ENCODE data around the gene GYS1.
A peak's percentile ranks its signal among the peaks of the same experiment; 100 is the strongest.

The GYS1 gene

DNA sequence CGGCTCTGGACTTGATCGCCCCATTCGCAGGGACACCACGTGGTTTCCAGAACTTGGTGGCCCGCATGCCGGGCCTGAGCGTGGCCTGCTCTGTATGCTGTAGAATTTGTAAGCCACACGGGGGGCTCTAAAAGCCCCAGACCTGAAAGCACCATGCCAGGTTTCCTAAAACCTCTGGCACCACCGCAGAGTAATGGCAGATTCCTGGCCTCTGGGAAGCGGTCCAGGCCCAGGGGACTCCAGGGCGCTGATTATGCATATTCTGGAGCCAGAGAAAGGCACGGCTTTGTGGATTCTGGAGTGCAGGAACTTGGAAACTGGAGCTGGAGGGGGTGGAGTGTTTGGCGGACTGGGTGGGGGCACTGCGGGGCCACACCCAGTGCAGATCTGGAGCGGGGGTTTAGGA lies 24.3 kb downstream of the GYS1 start:
- H3K4me3 ChIP-seq (ENCODE audit: low read depth, low read length) = no peak overlapping the region
- TF ChIP-seq, protein P1, sequence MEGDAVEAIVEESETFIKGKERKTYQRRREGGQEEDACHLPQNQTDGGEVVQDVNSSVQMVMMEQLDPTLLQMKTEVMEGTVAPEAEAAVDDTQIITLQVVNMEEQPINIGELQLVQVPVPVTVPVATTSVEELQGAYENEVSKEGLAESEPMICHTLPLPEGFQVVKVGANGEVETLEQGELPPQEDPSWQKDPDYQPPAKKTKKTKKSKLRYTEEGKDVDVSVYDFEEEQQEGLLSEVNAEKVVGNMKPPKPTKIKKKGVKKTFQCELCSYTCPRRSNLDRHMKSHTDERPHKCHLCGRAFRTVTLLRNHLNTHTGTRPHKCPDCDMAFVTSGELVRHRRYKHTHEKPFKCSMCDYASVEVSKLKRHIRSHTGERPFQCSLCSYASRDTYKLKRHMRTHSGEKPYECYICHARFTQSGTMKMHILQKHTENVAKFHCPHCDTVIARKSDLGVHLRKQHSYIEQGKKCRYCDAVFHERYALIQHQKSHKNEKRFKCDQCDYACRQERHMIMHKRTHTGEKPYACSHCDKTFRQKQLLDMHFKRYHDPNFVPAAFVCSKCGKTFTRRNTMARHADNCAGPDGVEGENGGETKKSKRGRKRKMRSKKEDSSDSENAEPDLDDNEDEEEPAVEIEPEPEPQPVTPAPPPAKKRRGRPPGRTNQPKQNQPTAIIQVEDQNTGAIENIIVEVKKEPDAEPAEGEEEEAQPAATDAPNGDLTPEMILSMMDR (IDR thresholded peaks at IDR 0.05; ENCODE audit: low read depth, low read length, missing control alignments) = no peak
- in situ Hi-C loops (cut with HindIII; ENCODE audit: low sequenced_read_pairs) = no loop called here
- no peak for DNase-seq (ENCODE audit: low read depth)

DNA sequence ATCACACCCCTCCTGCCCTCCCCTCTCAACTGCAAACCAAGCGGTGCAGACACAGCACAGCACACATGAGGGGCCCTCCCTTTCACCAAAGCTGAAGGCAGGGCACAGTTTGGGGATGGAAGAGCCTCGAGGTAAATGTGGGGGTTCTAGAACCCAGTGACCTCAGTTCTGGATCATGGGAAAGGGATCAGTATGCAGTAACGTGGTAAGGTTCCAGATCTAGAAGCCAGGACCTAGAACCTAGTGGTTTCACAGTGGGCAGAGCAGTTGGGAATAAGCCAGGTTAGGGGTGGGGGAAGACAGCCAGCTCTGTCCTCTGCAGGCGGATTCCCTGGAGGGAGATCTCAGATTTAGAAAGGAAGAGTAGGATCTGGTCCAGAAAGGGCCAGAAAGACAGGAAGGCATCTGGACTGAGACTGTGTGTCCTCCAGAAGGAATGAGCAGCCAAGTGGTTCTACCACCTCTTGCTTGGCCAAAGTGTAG lies 24.9 kb downstream of the GYS1 start:
- in situ Hi-C loops (cut with HindIII; ENCODE audit: low sequenced_read_pairs) = no loop called here
- no peak overlapping the region for H3K4me3 ChIP-seq (ENCODE audit: low read depth, low read length)
- no peak for DNase-seq (ENCODE audit: low read depth)
- TF ChIP-seq, protein P1 (IDR thresholded peaks at IDR 0.05; ENCODE audit: low read depth, low read length, missing control alignments) = no peak

DNA sequence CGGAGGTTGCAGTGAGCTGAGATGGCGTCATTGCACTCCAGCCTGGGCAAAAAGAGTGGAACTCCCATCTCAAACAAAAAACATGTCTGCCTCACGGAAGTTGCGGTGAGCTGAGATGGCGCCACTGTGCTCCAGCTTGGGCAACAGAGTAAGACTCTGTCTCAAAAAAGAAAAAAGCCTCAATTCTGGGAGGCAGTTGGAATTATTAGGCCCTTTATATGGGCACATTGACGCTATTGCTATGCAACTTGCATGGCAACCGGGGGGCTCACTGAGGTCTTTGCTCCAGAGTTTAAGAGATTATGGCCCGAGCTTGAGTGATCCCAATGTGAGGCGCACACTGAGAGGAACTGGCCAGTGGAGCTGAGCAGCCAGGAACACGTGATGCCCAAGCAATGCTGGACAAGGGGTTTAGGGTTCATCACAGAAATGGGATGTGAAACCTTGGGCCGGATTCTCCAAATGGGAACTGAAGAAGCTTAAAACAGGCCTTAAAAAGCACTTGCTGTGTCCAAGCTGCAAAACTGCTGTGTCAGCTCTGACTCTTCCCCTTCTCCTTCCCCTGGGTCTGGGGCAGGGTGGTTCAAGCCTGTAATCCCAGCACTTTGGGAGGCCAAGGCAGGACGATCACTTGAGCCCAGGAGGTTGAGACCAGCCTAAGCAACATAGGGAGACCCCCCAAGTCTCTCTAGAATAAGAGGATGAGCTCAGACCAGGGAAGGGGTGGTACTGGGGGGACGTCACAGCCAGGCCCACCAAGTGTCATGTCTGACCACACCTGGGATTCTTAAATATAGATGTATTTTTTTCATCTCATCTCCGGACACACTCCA lies 25.5 kb downstream of the GYS1 start:
- in situ Hi-C loops (cut with HindIII; ENCODE audit: low sequenced_read_pairs) = no loop called here
- no peak for DNase-seq (ENCODE audit: low read depth)
- H3K4me3 ChIP-seq (ENCODE audit: low read depth, low read length) = peak overlapping the region; percentile 68
- TF ChIP-seq, protein P1 (IDR thresholded peaks at IDR 0.05; ENCODE audit: low read depth, low read length, missing control alignments) = no peak

DNA sequence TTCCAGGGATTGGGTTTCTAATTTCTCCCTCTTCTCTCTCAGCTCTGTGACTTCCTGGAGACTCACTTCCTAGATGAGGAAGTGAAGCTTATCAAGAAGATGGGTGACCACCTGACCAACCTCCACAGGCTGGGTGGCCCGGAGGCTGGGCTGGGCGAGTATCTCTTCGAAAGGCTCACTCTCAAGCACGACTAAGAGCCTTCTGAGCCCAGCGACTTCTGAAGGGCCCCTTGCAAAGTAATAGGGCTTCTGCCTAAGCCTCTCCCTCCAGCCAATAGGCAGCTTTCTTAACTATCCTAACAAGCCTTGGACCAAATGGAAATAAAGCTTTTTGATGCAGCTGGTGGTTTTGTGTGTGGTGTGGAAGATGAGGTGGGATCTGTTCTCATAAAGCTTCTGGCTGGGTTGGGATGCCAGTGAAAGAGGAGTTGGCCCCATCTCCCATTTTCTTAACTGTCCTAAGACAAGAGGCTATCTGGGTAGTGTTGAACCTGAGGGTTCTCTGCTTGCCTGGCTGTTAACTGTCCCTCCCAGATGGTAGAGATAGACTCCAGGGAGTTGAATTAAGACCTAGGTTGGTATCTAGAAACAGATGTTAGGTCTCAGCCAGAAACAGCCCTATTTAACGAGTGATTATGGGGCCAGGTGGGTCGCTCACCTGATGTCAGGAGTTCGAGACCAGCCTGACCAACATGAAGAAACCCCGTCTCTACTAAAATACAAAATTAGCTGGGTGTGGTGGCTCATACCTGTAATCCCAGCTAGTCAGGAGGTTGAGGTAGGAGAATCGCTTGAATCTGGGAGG lies 26.4 kb downstream of the GYS1 start:
- no peak for DNase-seq (ENCODE audit: low read depth)
- TF ChIP-seq, protein P1 (IDR thresholded peaks at IDR 0.05; ENCODE audit: low read depth, low read length, missing control alignments) = no peak
- peak overlapping the region; percentile 68 for H3K4me3 ChIP-seq (ENCODE audit: low read depth, low read length)
- in situ Hi-C loops (cut with HindIII; ENCODE audit: low sequenced_read_pairs) = no loop called here

DNA sequence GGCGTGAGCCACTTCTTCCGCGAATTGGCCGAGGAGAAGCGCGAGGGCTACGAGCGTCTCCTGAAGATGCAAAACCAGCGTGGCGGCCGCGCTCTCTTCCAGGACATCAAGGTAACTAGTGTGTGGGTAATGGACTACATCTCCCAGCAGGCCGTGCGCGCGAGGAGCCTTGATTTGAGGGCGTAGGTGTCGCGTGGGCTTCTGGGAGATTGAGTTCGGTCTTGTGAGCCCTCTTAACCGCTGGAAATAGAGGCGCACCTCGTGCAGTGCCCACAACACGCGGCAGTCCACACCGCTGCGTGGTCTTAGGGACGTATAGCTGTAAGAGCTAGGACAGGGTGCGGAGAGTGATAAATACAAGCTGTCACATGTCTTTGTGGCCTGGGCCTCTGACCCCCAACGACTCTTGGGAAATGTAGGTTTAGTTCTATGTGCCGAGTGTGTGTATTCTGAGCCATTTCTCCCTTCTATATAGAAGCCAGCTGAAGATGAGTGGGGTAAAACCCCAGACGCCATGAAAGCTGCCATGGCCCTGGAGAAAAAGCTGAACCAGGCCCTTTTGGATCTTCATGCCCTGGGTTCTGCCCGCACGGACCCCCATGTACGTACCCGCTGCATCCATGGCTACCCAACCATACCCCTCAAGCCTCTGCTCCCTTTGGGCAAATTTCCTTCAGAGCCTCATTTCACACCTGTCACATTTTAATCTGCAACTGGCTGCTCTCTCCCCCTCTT lies 27.1 kb downstream of the GYS1 start:
- in situ Hi-C loops (cut with HindIII; ENCODE audit: low sequenced_read_pairs) = no loop called here
- DNase-seq (ENCODE audit: low read depth) = peak; percentile 73
- TF ChIP-seq, protein P1 (IDR thresholded peaks at IDR 0.05; ENCODE audit: low read depth, low read length, missing control alignments) = no peak

More for the DNA sequence above, 27.1 kb downstream of the GYS1 start:
- peak overlapping the region; percentile 68 for H3K4me3 ChIP-seq (ENCODE audit: low read depth, low read length)
